HG03575 (cell line): ENCODE measurements around the gene FAM13C.
"Not testable (repeated sequence)": the region's sequence is repeated elsewhere in the genome, so short reads cannot be mapped to it uniquely, and the experiment has no call there.

Source experiments
- ATAC-seq: cut with Tn5 transposase; IDR thresholded peaks from one replicate; pipeline ENCODE4 v1.9.1; 2021; ENCODE audit not compliant: unreplicated experiment, insufficient number of reproducible peaks, low FRiP score; ENCODE audit errors: extremely low read depth

Gene FAM13C

DNA sequence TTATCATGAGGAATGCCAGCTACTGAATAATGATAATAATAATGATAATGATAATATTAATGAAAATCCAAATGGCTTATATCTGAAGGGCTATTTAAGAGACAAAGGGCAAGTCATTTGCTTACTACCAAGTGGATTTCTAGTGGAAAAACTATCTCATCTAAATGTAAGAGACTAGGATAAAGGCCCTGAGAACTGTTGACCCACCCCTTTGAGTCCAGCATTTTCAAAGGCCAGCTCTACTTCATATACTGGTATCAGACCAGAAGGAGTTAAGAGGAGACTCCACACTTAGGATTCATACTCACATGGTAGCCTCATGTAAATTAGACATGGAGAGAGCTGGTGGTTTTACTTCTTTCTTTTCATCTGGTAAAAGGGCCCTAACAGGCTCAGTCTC lies 109.9 kb downstream of the FAM13C start:
- ATAC-seq, result no peak

GRCh38 chr10:59245686-59246085 lies 116.7 kb downstream of the FAM13C start:
- no peak for ATAC-seq

GRCh38 chr10:59244871-59245270 lies 117.5 kb downstream of the FAM13C start:
- ATAC-seq, result no peak

- ATAC-seq, result no peak
Observed at GRCh38 chr10:59243611-59244195, 118.6 kb downstream of the FAM13C start.

DNA sequence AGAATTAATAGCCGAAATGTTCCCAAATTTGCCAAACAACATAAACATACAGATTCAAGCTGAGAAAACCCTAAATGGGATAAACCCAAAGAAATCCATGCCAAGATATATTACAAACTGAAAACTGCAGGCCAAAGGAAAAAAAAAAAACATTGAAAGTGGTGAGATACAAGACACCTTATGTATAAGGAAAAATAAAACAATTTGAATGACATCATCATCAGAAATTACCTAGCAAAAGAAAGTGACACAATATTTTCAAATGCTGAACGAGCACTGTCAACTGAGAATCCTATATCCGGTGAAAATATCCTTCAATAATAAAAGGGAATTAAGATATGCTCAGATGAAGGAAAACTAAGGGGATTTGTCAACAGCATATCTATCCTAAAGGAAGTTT lies 119.4 kb downstream of the FAM13C start:
- no peak for ATAC-seq

DNA sequence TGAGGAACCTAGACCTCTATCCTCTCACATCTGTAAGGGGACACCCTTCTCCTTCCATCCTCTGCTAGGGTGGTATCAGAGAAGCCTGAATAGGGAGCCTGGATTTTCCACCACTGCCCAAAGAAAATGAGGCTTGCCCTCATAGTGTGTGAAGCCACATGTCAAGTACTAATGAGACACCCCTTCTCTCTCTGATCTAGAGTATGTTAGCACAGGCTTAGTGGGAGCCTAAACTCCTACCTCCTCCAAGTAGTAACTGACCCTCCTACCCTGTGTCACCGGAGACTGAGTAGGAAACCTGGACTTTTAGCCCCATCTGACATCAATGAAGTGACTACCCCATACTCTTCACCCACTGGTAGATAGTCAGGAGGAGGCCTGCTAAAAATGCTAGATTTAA lies 120.3 kb downstream of the FAM13C start:
- ATAC-seq, result no peak

GRCh38 chr10:59240582-59241183 lies 121.7 kb downstream of the FAM13C start:
- ATAC-seq, result no peak

GRCh38 chr10:59239108-59239507 lies 123.2 kb downstream of the FAM13C start:
- not testable (repeated sequence) for ATAC-seq

GRCh38 chr10:59237775-59238174 lies 124.6 kb downstream of the FAM13C start:
- no peak for ATAC-seq

- no peak for ATAC-seq
Observed at GRCh38 chr10:59236064-59236697, 126.2 kb downstream of the FAM13C start.

DNA sequence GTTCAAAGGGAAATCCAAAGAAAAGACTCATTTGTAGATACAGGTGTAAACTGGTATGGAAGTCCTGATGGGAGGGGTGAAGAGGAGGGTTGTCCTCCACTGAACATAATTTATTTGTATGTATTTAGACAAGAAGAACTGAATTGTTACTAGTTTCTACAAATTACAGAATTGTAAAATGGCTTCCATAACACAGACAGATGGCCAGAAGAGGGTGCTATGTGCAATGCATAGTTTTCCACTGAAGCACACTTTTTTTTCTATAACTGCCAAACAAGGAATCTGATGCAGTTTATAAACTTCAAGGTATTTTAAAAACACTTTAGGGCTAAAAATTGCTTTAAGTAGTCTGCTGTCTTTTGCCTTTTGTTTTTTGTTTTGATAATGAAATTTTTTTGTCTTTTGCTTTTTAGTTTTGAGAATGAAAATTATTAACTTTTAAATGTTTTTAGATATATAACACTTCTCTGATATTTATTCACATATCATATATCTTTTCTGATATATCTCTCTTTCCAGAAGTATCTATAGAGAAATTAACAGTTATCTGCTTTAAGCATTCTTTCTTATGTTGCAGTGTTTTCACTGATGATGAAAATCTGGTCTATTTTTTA lies 127.4 kb downstream of the FAM13C start:
- no peak for ATAC-seq

DNA sequence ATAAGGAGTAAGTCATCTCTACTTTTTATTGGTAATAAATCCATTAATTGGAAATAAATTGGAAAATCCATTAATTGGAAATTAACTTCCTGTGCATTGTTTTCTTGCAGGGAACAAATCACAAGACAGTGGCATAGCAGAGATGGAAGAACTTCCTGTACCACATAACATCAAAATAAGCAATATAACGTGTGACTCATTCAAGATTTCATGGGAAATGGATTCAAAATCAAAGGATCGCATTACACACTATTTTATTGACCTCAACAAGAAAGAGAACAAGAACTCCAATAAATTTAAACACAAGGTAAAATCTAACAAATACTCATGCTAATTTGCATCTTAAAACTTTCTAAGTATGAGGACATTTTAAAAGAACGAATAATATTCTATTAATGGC lies 128.2 kb downstream of the FAM13C start:
- no peak for ATAC-seq

DNA sequence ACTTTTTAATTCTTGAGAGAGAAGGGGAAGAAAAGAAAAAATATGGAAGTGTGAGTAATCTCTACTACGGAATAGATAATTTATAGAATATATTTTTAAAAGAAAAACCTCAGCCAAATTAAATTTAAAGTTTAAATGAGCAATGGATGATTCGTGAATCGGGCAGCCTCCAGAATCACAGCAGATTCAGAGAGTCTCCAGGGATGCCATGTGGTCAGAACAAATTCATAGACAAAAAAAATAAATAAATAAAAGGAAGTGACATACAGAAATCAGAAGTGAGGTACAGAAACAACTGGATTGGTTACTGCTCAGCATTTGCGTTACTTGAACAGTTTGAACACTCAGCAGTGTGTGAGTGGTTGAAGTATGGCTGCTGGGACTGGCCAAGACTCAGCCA lies 132.9 kb downstream of the FAM13C start:
- ATAC-seq, result no peak

DNA sequence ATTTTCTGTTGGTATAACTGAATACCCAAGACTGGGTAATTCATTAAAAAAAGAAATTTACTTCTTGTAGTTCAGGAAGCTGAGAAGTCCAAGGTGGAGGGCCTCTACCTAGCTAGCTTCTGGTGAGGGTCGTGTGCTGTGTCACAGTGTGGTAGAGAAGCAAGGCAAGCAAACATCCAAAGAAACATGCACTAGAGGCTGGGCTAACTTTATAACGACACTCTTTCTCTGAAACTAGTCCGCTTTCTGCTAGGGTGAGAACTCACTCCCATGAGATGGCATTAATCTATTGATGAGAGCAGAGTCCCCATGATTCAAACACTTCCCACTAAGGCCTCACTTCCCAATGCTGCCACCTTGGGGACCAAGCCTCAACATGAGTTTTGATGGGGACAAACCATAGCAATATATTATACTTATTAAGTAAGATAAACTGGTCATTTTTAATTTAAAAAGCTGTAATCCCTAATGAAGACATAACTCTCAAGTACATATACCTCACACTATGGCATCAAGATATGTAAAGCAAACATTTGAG lies 135.1 kb downstream of the FAM13C start:
- ATAC-seq, result no peak

GRCh38 chr10:59225211-59225610 lies 137.1 kb downstream of the FAM13C start:
- no peak for ATAC-seq

DNA sequence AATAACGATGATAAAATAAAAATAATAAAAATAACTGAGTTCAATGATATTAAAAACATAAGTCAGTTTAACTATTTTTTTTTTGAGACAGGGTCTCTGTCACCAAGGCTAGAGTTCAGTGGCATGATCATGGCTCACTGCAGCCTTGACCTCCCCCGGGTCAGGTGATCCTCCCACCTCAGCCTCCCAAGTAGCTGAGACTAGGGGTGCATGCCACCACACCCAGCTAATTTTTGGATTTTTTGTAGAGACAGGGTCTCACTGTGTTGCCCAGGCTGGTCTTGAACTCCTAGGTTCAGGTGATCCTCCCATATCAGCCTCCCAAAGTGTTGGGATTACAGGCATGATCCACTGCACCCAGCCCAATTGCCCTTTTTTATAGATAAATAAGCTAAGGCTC lies 138.8 kb downstream of the FAM13C start:
- not testable (repeated sequence) for ATAC-seq

GRCh38 chr10:59222788-59223187 lies 139.6 kb downstream of the FAM13C start:
- ATAC-seq, result no peak

DNA sequence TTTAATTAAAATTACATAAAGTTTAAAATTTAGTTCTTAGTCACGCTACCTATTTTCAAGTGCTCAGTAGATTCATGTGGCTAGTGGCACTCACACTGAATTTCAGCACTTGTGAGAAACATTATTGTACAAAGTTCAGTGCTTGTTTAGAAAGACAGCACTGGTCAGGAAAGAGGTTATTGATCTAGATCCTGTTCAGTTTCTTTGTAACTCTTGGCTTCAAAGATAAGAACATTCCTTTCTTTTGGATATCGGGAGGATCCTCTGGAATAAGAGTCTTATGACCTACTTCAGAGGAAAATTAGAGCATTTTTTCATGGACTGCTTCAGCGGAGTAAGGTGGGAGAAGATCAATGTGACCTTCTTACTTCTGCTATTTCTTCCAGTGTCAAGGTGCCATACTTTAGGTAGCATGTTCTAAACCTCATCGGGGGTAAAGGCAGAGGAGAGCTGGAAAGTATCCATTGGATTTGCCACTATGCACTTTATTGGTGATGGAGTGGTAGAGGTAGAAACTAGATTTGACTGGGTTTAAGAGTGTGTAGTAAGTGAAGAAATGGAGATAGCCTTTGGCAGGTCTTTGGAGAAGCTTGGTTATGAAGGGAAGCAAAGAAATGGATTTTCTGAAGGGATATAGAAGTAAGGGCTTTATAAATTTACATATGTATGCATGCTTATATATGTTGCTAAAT lies 146.0 kb downstream of the FAM13C start:
- ATAC-seq, result no peak

DNA sequence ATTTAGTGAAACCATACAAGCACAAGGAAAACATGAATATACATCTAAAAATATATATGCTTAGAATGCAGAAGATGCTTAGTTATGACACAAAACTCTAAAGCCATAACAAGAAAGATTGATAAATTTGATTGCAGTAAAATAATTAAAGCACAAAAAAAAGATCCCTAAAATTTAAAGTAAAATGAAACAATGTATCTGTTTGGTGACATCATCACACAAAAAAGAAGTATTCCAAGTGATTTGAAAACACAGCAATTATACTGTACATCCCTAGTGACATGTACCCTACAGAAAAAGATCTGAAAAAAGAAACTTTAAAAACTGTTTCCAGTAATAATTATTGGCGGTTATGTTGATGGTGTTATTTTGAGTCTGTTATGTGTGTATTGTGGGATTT lies 148.2 kb downstream of the FAM13C start:
- ATAC-seq, result no peak
